Spinal cord (tissue), 10 donors: ENCODE data around the gene AHDC1. TPM values are rescaled to one million over a fixed set of nuclear protein-coding genes. Genes with fewer than 3 reads are reported as not detected.

Source experiments
- DNase-seq, 6 donors: peaks; one replicate each; pipeline versions ENCODE4 v3.0.0 to v3.0.0-alpha.2; 2013 to 2015; ENCODE audit warnings: low spot score in 6 of 6, low read depth in 4 of 6
- H3K27ac ChIP-seq: one replicate; pipeline ENCODE4 v1.5.1; 2013; ENCODE audit warnings: low read depth, low read length, control low read depth
- H3K27me3 ChIP-seq: one replicate; pipeline ENCODE4 v1.6.1; 2013; ENCODE audit warnings: low read length; ENCODE audit not compliant: control insufficient read depth, insufficient read depth
- H3K36me3 ChIP-seq: one replicate; pipeline ENCODE4 v1.6.1; 2013; ENCODE audit warnings: low read length; ENCODE audit not compliant: control insufficient read depth, insufficient read depth
- H3K4me1 ChIP-seq: one replicate; pipeline ENCODE4 v1.6.1; 2013; ENCODE audit warnings: low read length; ENCODE audit not compliant: control insufficient read depth, insufficient read depth
- H3K4me3 ChIP-seq: one replicate; pipeline ENCODE4 v1.5.1; 2013; ENCODE audit warnings: low read depth, low read length, control low read depth
- H3K9me3 ChIP-seq: one replicate; pipeline ENCODE4 v1.6.1; 2013; ENCODE audit warnings: low read length; ENCODE audit not compliant: control insufficient read depth, insufficient read depth
- WGBS: methylation state at CpG from one replicate; pipeline ENCODE4 v1.1.5; 2013; ENCODE audit warnings: missing lambda C conversion rate; ENCODE audit not compliant: insufficient coverage; 5-methylcytosine and 5-hydroxymethylcytosine counted together
- polyA plus RNA-seq, 2 donors: library from polyadenylated mRNA; unstranded; fragments of 120-200 nt; gene quantifications; one replicate each; pipeline ENCODE4 v1.2.1, GENCODE V29; 2013; ENCODE audit not compliant: insufficient read length in 2 of 2
- total RNA-seq, 2 donors: library from RNA; depleted of rRNA in 1 of 2; stranded (reverse); fragments of 120-200 nt in 1 of 2; fragments of >200 nt in 1 of 2; gene quantifications; one replicate each; pipeline versions ENCODE4 v1.2.3 to v1.2.4, GENCODE V29; 2013 to 2014
- donor health status: healthy.

AHDC1 gene
- total and polyA plus RNA-seq, 4 donors = 13.2 to 68.9 (median 43.3) TPM

- Histone ChIP-seq H3K4me1 (peaks cover 28% of the 10 kb centered on the region), H3K36me3 (peaks cover 48% of the 10 kb centered on the region), H3K4me3 (no peak overlapping the region), H3K9me3 (no peaks in the 10 kb centered on the region), H3K27ac (no peak overlapping the region), H3K27me3 (no peaks in the 10 kb centered on the region)
- no CpG with 5 or more reads among the region's 3 CpGs for WGBS
- DNase-seq = no peak
These were observed 19.5 kb downstream of the AHDC1 start for GRCh38 chr1:27584453-27584852.

DNA sequence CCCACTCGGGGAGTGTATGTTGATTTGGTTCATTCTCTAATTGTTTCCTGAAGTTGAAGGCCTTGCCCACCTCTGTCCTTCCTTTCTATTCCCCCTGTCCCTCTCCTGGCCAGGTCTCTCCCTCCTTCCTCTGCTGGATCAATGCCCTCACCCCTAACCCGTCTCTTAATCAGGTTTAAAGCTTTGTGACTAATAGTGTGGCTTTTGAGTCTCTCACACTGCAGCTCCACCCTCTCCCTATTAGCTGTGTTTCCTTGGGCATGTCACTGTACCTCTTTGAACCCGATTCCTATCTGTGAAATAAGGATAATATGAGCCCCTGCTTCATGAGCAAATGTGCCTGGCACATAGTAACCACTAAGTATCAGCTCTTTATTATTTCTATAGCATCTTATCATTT, 20.5 kb downstream of the AHDC1 start:
- no peaks in the 10 kb centered on the region for H3K9me3 ChIP-seq
- WGBS = no CpG with 5 or more reads among the region's 3 CpGs
- DNase-seq = no peak
- H3K4me1 ChIP-seq = peaks cover 19% of the 10 kb centered on the region
- peaks cover 38% of the 10 kb centered on the region for H3K36me3 ChIP-seq
- no peak overlapping the region for H3K4me3 ChIP-seq
- no peak overlapping the region for H3K27ac ChIP-seq
- no peaks in the 10 kb centered on the region for H3K27me3 ChIP-seq

DNA sequence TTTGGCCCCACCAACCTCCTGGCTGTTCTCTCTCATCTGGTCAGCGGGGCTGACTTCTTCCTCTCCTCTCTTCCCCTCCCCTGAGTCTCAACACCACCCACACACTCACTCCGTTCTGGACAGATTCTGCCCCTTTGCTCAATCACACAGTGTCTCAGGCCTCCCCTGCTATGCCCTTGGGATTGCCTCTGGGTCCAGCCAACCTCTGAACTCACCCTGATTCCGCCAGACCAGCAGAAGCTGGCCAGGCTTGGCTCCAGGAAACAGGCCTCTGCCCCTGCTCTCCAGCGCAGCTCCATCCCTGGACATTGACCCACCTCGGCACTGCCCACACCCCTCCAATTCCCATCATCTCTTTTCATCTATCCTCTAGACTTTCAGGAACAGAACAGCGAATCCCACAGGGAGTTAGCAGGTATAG, 22.1 kb downstream of the AHDC1 start:
- H3K36me3 ChIP-seq = peaks cover 30% of the 10 kb centered on the region
- H3K4me1 ChIP-seq = peaks cover 27% of the 10 kb centered on the region
- no peaks in the 10 kb centered on the region for H3K9me3 ChIP-seq
- no peak overlapping the region for H3K27ac ChIP-seq
- H3K4me3 ChIP-seq = no peak overlapping the region
- no peak for DNase-seq
- no peaks in the 10 kb centered on the region for H3K27me3 ChIP-seq
- WGBS = 79% methylated on average over 6 of the region's 6 CpGs

GRCh38 chr1:27577504-27578188, 26.3 kb downstream of the AHDC1 start:
- Histone ChIP-seq H3K27me3 (no peaks in the 10 kb centered on the region), H3K9me3 (no peaks in the 10 kb centered on the region), H3K4me1 (peaks cover 60% of the 10 kb centered on the region), H3K27ac (no peak overlapping the region), H3K36me3 (peaks cover 13% of the 10 kb centered on the region), H3K4me3 (no peak overlapping the region)
- DNase-seq = peak in 1 of 6 donors; percentile 35
- WGBS = 46% methylated on average over 4 of the region's 4 CpGs

GRCh38 chr1:27576806-27577227, 27.1 kb downstream of the AHDC1 start:
- WGBS = 81% methylated on average over 5 of the region's 7 CpGs
- Histone ChIP-seq H3K4me1 (peaks cover 67% of the 10 kb centered on the region), H3K27me3 (no peaks in the 10 kb centered on the region), H3K9me3 (no peaks in the 10 kb centered on the region), H3K36me3 (peaks cover 12% of the 10 kb centered on the region), H3K27ac (peak overlapping the region; percentile 30), H3K4me3 (no peak overlapping the region)
- no peak for DNase-seq

GRCh38 chr1:27575840-27576331, 28.1 kb downstream of the AHDC1 start:
- no peak overlapping the region for H3K4me3 ChIP-seq
- peak overlapping the region; percentile 30 for H3K27ac ChIP-seq
- H3K36me3 ChIP-seq = peaks cover 11% of the 10 kb centered on the region
- H3K9me3 ChIP-seq = no peaks in the 10 kb centered on the region
- peak in 1 of 6 donors; percentile 52 for DNase-seq
- H3K4me1 ChIP-seq = peaks cover 71% of the 10 kb centered on the region
- 3% methylated on average over 40 of the region's 44 CpGs for WGBS
- H3K27me3 ChIP-seq = no peaks in the 10 kb centered on the region

GRCh38 chr1:27574871-27575831, 28.8 kb downstream of the AHDC1 start:
- peaks cover 78% of the 10 kb centered on the region for H3K4me1 ChIP-seq
- peak overlapping the region; percentile 83 for H3K27ac ChIP-seq
- peaks cover 11% of the 10 kb centered on the region for H3K36me3 ChIP-seq
- peak overlapping the region; percentile 22 for H3K4me3 ChIP-seq
- no peaks in the 10 kb centered on the region for H3K27me3 ChIP-seq
- no peaks in the 10 kb centered on the region for H3K9me3 ChIP-seq
- peak in 2 of 6 donors; percentile 72 to 78 for DNase-seq
- 7% methylated on average over 68 of the region's 83 CpGs for WGBS

DNA sequence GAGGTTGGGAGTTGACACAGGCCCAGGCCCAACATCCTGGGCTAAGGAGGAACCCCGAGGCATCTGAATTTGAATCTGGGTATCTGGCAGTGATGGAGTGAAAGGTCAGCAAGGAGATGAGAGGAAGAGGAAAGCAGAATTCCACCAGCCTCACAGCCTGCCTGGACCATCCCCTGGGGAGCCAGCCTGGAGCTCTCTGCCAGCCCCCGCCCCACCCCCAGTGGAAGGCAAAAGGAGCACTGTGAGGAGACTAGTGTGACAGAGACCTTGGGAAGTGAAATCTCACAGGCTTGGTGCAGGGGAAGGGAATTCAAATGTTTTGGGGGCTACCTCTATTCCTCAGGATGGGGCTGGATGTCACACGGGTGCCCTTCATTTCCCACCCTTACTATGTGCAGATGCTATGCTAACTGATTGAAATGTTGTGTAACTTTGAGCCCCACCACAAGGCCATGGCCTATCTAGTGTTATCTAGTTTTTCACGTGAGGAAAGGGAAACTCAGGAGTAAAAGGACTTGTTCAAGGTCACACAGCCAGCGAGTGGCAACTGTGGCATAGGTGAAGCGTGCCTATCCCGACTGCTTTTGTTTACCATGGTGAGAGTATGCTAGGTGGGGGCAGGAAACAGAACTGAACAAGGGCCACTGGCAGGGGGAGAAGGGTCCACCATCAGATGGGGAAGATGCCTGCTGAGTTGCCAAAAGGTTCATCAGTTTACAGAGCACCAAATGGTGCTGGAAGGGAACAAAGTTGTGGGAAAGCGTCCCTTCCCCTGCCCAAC, 29.8 kb downstream of the AHDC1 start:
- DNase-seq = no peak
- Histone ChIP-seq H3K9me3 (no peaks in the 10 kb centered on the region), H3K4me1 (peaks cover 88% of the 10 kb centered on the region), H3K27ac (peak overlapping the region; percentile 91), H3K27me3 (no peaks in the 10 kb centered on the region), H3K36me3 (peaks cover 11% of the 10 kb centered on the region), H3K4me3 (no peak overlapping the region)
- WGBS = 79% methylated on average over 5 of the region's 8 CpGs
